Right lobe of liver (tissue), 4 donors: ENCODE results near the gene TEX22.

Experiments used
- CTCF ChIP-seq, 4 donors: fragments of 200-600 bp in 3 of 4; fragments of 450-650 bp in 1 of 4; IDR thresholded peaks; one replicate each; pipeline versions ENCODE4 v1.5.1 to v1.8.0; 2016 to 2022; ENCODE audit warnings: antibody characterized with exemption in 4 of 4, mild to moderate bottlenecking in 2 of 4
- POLR2A ChIP-seq: fragments of 450-650 bp; IDR thresholded peaks from one replicate; pipeline ENCODE4 v1.6.1; 2017; ENCODE audit warnings: antibody characterized with exemption, mild to moderate bottlenecking
- donor health status: DM: no; HTN: no; CAD: no.
- donor health status: DM: no; HTN: no; CAD: no.
- donor health status: DM: no; HTN: yes; CAD: no.

GRCh38 chr14:105439710-105440553, 41.6 kb downstream of the TEX22 start:
- peak in 3 of 4 donors; percentile 9 to 24 (median 21) for TF ChIP-seq CTCF (IDR thresholded peaks at IDR 0.05)
- TF ChIP-seq POLR2A = no peak
